Mesendoderm (in vitro differentiated cells): ENCODE data around the gene HIGD1C.

Experiments used
- DNase-seq: peaks from one replicate; pipeline ENCODE4 v3.0.0; 2013
- H2AK5ac ChIP-seq: 2 replicates; pipeline ENCODE4 v1.6.1; 2013; ENCODE audit warnings: low read length, inconsistent platforms
- H2BK120ac ChIP-seq: 2 replicates; pipeline ENCODE4 v1.6.1; 2013; ENCODE audit warnings: low read depth, mild to moderate bottlenecking, low read length, moderate library complexity, mixed read lengths
- H2BK15ac ChIP-seq: replicated peaks from 2 replicates; pipeline ENCODE4 v1.6.1; 2013; ENCODE audit warnings: low read depth, mild to moderate bottlenecking, moderate library complexity
- H2BK5ac ChIP-seq: 2 replicates; pipeline ENCODE4 v1.6.1; 2013; ENCODE audit warnings: low read length, inconsistent platforms
- H3K18ac ChIP-seq: 2 replicates; pipeline ENCODE4 v1.6.1; 2013; ENCODE audit warnings: mild to moderate bottlenecking, low read length, mixed read lengths
- H3K23ac ChIP-seq: one replicate; pipeline ENCODE4 v1.6.1; 2013; ENCODE audit warnings: low read length
- H3K27ac ChIP-seq: 2 replicates; pipeline ENCODE4 v1.5.1; 2013; ENCODE audit warnings: low read depth, mild to moderate bottlenecking, inconsistent platforms, low read length, moderate library complexity
- H3K27me3 ChIP-seq: 2 replicates; pipeline ENCODE4 v1.6.1; 2013; ENCODE audit warnings: low read length, control low read depth, mild to moderate bottlenecking, inconsistent platforms; ENCODE audit not compliant: insufficient read depth, poor library complexity
- H3K36me3 ChIP-seq: 2 replicates; pipeline ENCODE4 v1.6.1; 2013; ENCODE audit warnings: low read length, inconsistent platforms; ENCODE audit not compliant: control insufficient read depth, insufficient read depth
- H3K4ac ChIP-seq: one replicate; pipeline ENCODE4 v1.6.1; 2013; ENCODE audit warnings: low read depth, mild to moderate bottlenecking, low read length, moderate library complexity
- H3K4me1 ChIP-seq: 2 replicates; pipeline ENCODE4 v1.6.1; 2013; ENCODE audit warnings: low read depth, low read length, inconsistent platforms; ENCODE audit not compliant: control insufficient read depth
- H3K4me2 ChIP-seq: 2 replicates; pipeline ENCODE4 v1.6.1; 2013; ENCODE audit warnings: low read length
- H3K4me3 ChIP-seq: 2 replicates; pipeline ENCODE4 v1.5.1; 2013; ENCODE audit warnings: mild to moderate bottlenecking, low read length
- H3K56ac ChIP-seq: one replicate; pipeline ENCODE4 v1.6.1; 2013; ENCODE audit warnings: low read length
- H3K79me1 ChIP-seq: 2 replicates; pipeline ENCODE4 v1.6.1; 2013; ENCODE audit warnings: low read length, inconsistent platforms
- H3K79me2 ChIP-seq: 2 replicates; pipeline ENCODE4 v1.6.1; 2013; ENCODE audit warnings: mild to moderate bottlenecking, low read length; ENCODE audit not compliant: control insufficient read depth, insufficient read depth
- H3K9ac ChIP-seq: 2 replicates; pipeline ENCODE4 v1.6.1; 2013; ENCODE audit warnings: low read length, inconsistent platforms
- H4K5ac ChIP-seq: one replicate; pipeline ENCODE4 v1.6.1; 2013; ENCODE audit warnings: low read length
- H4K8ac ChIP-seq: one replicate; pipeline ENCODE4 v1.6.1; 2013; ENCODE audit warnings: low read depth, mild to moderate bottlenecking, control low read depth, low read length, moderate library complexity
- WGBS: extraction: QIAGEN DNeasy Blood & Tissue Kit; methylation state at CpG from one replicate; pipeline ENCODE4 v1.1.7; 2013; ENCODE audit warnings: low lambda C conversion rate, missing lambda C conversion rate; ENCODE audit not compliant: insufficient coverage; ENCODE audit errors: extremely low coverage; 5-methylcytosine and 5-hydroxymethylcytosine counted together

The HIGD1C gene

GRCh38 chr12:50934981-50935807, 17.1 kb upstream of the HIGD1C start:
- Histone ChIP-seq H2BK120ac (no peak overlapping the region), H3K23ac (no peak overlapping the region), H4K5ac (no peak overlapping the region), H3K18ac (no peak overlapping the region), H3K9ac (no peak overlapping the region), H3K79me1 (no peaks in the 10 kb centered on the region), H3K4me1 (no peaks in the 10 kb centered on the region), H2BK5ac (no peak overlapping the region), H4K8ac (no peak overlapping the region), H3K36me3 (no peaks in the 10 kb centered on the region), H3K4ac (no peak overlapping the region), H3K56ac (no peak overlapping the region), H3K4me3 (no peak overlapping the region), H2BK15ac (no peak overlapping the region), H3K27ac (no peak overlapping the region), H2AK5ac (no peak overlapping the region), H3K79me2 (no peaks in the 10 kb centered on the region), H3K27me3 (no peaks in the 10 kb centered on the region), H3K4me2 (no peak overlapping the region)
- whole genome bisulfite sequencing: no CpG with 5 or more reads among the region's 6 CpGs
- DNase-seq: no peak

GRCh38 chr12:50936821-50937530, 15.4 kb upstream of the HIGD1C start:
- H4K8ac ChIP-seq: no peak overlapping the region
- no peak overlapping the region for H4K5ac ChIP-seq
- no peak overlapping the region for H3K56ac ChIP-seq
- no peak overlapping the region for H3K4me2 ChIP-seq
- no peak overlapping the region for H3K4me3 ChIP-seq
- no peaks in the 10 kb centered on the region for H3K79me1 ChIP-seq
- no peak overlapping the region for H3K18ac ChIP-seq
- H3K9ac ChIP-seq: no peak overlapping the region
- H2BK15ac ChIP-seq: no peak overlapping the region
- H3K36me3 ChIP-seq: no peaks in the 10 kb centered on the region
- no CpG with 5 or more reads among the region's 9 CpGs for WGBS
- H3K79me2 ChIP-seq: no peaks in the 10 kb centered on the region
- H2AK5ac ChIP-seq: no peak overlapping the region
- H3K4me1 ChIP-seq: no peaks in the 10 kb centered on the region
- H3K23ac ChIP-seq: no peak overlapping the region
- H3K4ac ChIP-seq: no peak overlapping the region
- H2BK120ac ChIP-seq: no peak overlapping the region
- no peak for DNase-seq
- no peak overlapping the region for H2BK5ac ChIP-seq
- no peak overlapping the region for H3K27ac ChIP-seq
- no peaks in the 10 kb centered on the region for H3K27me3 ChIP-seq

- Histone ChIP-seq H2BK120ac (no peak overlapping the region), H2BK5ac (no peak overlapping the region), H2AK5ac (no peak overlapping the region), H3K27ac (no peak overlapping the region), H3K23ac (no peak overlapping the region), H3K18ac (no peak overlapping the region), H3K56ac (no peak overlapping the region), H3K4ac (no peak overlapping the region), H3K9ac (no peak overlapping the region), H2BK15ac (no peak overlapping the region), H3K36me3 (no peaks in the 10 kb centered on the region), H3K4me1 (no peaks in the 10 kb centered on the region), H3K4me2 (no peak overlapping the region), H3K79me2 (no peaks in the 10 kb centered on the region), H3K79me1 (no peaks in the 10 kb centered on the region), H3K27me3 (no peaks in the 10 kb centered on the region), H4K5ac (no peak overlapping the region), H4K8ac (no peak overlapping the region), H3K4me3 (no peak overlapping the region)
- no CpG with 5 or more reads among the region's 1 CpG for WGBS
- DNase-seq: no peak
These were observed 14.7 kb upstream of the HIGD1C start for GRCh38 chr12:50937653-50938052.

GRCh38 chr12:50947933-50948626, 4.3 kb upstream of the HIGD1C start:
- no peak overlapping the region for H4K5ac ChIP-seq
- DNase-seq: no peak

GRCh38 chr12:50948798-50949197, 3.5 kb upstream of the HIGD1C start:
- Histone ChIP-seq H4K5ac (no peak overlapping the region), H4K8ac (no peak overlapping the region), H3K4me2 (no peak overlapping the region), H3K4me1 (no peaks in the 10 kb centered on the region), H3K23ac (no peak overlapping the region), H3K56ac (no peak overlapping the region), H2BK5ac (no peak overlapping the region), H2BK120ac (no peak overlapping the region), H2BK15ac (no peak overlapping the region), H3K27ac (no peak overlapping the region), H3K27me3 (no peaks in the 10 kb centered on the region), H3K18ac (no peak overlapping the region), H3K79me2 (no peaks in the 10 kb centered on the region), H3K9ac (no peak overlapping the region), H3K4me3 (no peak overlapping the region), H2AK5ac (no peak overlapping the region), H3K79me1 (no peaks in the 10 kb centered on the region), H3K4ac (no peak overlapping the region), H3K36me3 (no peaks in the 10 kb centered on the region)
- no CpG with 5 or more reads among the region's 4 CpGs for WGBS
- no peak for DNase-seq

More at GRCh38 chr12:50947933-50948626, 4.3 kb upstream of the HIGD1C start:
- Histone ChIP-seq H4K8ac (no peak overlapping the region), H3K56ac (no peak overlapping the region), H3K4me3 (no peak overlapping the region), H3K4ac (no peak overlapping the region), H3K79me1 (no peaks in the 10 kb centered on the region), H2AK5ac (no peak overlapping the region), H3K9ac (no peak overlapping the region), H2BK120ac (no peak overlapping the region), H3K27me3 (no peaks in the 10 kb centered on the region), H2BK15ac (no peak overlapping the region), H3K4me2 (no peak overlapping the region), H3K18ac (no peak overlapping the region), H3K79me2 (no peaks in the 10 kb centered on the region), H3K23ac (no peak overlapping the region), H2BK5ac (no peak overlapping the region), H3K27ac (no peak overlapping the region), H3K4me1 (no peaks in the 10 kb centered on the region), H3K36me3 (no peaks in the 10 kb centered on the region)
- WGBS: no CpG with 5 or more reads among the region's 3 CpGs
